Mesenteric fat pad (tissue), 1 donor: ENCODE data around the gene SCAP. TPM values are rescaled to one million over a fixed set of nuclear protein-coding genes. Genes with fewer than 3 reads are reported as not detected.

Experiments
- DNase-seq: peaks from one replicate; pipeline ENCODE4 v3.0.0-alpha.2; 2020; ENCODE audit warnings: low spot score
- total RNA-seq: library from RNA; stranded (reverse); fragmentation: NEBNext Ultra II Directional; extraction: Animal tissue kit (Norgen Biotek cat#: 25700); gene quantifications from one replicate; pipeline ENCODE4 v1.2.1, GENCODE V29; 2021
- donor health status: DM: yes; HTN: yes; CAD: no.

SCAP gene
- total RNA-seq, 1 donor from 2014 or later, result 72.8 TPM

DNA sequence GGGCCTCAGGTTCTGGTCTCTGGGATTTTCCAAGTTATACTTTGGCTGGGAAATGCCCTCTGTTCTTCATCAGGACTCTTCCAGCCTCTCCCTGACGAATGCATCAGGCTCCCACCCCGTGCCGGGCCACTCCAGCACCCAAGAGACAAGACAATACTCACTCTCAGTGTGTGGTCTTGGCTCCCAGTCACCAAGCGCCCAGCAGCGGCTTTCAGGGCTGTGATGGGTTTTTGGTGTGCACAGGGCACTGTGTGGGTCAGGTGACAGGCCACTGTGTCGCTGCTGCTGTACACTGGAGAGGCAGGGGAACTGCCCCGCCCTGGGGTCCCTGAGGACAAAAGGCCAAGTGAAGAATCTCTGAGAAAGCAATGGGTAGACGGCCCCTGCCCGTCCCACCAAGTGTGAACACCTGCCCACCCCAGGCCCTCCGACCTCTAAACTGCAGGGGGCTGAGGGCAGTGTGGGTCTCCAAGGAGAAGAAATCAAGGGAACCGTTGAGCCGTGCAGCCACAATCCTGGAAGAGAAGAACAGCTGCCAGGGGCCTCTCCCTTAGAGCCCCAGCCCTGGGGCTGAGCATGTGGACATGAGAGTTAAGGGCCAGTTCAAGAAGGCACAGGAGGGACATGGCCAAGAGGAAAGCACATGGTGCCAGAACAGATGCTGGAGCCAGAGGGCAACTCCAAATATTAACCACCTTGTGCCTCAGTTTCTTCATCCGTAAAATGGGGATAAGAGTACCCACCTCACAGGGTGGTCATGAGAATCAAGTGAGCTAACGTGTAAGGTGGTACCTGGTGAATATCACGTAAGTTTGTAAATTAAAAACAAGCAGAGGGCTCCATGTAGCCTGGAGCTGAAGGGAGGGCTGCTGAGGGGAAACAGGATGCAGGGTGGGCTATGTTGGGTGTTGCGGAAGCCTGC lies 60.8 kb downstream of the SCAP start:
- DNase-seq, result no peak

DNA sequence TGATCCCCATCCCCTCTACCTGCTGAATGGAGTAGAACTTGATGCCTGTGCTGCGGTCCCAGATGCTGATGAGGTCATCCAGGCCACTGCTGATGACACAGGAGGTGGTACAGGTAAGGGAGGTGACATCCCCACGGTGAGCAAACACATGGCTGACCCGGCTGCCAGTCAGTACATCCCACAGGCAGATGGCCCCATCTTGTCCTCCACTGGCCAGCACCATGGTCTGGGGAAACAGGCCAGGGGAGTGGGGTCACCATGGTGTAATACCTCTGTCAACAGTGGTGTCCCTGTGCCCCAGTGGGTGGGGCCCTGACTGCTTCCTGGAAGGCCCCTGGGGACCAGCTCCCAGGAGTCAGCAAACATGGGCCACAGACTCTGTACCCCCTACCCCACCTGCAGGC lies 61.6 kb downstream of the SCAP start:
- DNase-seq, result no peak

DNA sequence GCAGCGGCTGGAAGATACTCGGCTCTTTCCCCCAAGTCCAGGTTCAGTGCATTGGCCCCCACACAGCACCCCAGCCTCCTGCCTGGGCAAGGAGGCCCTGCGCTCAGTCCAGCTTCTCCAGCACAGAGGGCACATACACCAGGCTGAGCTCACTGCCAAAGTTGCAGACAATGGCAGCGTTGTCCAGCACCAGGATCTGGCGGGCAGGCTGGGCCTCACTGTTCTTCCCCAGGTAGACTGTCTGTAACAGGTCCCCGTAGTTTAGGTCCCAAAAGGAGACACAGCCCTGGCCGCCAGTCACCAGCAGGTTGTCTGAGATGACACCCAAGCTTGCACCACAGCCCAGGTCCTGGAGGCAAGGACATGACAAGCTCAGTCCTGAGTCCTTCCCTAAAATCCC lies 62.0 kb downstream of the SCAP start:
- no peak for DNase-seq

DNA sequence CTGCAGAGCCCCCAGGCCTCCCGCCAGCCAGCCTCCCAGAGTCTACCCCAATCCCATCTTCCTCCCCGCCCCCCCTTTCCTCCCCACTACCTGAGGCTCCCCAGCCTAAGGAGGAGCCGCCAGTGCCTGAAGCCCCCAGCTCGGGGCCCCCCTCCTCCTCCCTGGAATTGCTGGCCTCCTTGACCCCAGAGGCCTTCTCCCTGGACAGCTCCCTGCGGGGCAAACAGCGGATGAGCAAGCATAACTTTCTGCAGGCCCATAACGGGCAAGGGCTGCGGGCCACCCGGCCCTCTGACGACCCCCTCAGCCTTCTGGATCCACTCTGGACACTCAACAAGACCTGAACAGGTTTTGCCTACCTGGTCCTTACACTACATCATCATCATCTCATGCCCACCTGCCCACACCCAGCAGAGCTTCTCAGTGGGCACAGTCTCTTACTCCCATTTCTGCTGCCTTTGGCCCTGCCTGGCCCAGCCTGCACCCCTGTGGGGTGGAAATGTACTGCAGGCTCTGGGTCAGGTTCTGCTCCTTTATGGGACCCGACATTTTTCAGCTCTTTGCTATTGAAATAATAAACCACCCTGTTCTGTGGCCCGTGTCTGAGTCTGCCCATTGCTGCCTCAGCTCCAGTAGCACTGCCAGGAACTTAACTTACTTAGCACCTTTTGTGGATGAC lies 62.8 kb downstream of the SCAP start:
- DNase-seq, result no peak

DNA sequence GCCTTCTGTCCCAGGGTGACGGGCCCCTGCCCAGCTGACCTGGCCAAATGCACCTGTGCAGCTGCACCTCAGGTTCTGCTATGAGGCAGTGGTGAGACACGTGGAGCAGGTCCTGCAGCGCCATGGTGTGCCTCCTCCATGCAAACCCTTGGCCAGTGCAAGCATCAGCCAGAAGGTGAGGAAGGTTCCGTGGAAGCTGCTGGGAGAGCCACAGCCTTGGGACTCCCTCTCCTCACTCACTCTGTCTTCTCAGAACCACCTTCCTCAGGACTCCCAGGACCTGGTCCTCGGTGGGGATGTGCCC lies 63.3 kb downstream of the SCAP start:
- no peak for DNase-seq

DNA sequence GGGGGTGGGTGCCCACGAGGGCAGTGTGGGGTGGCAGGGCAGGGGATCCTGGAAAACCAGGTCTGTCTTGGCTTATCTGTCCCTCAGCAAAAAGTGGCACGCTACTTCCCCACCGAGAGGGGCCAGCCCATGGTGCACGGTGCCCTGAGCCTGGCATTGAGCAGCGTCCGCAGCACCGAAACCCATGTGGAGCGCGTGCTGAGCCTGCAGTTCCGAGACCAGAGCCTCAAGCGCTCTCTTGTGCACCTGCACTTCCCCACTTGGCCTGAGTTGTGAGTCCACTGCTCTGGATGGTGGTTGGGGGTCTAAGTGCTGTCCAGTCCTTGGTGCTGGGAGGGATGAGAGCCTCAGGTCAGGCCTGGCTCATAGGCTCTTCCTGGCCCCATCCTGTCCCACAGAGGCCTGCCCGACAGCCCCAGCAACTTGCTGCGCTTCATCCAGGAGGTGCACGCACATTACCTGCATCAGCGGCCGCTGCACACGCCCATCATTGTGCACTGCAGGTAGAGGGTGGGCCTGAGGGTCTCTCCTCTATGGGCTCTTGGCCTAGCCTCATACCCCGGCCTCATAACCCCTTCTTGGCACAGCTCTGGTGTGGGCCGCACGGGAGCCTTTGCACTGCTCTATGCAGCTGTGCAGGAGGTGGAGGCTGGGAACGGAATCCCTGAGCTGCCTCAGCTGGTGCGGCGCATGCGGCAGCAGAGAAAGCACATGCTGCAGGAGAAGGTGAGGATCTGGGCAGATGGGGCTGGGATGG lies 63.9 kb downstream of the SCAP start:
- DNase-seq, result no peak

DNA sequence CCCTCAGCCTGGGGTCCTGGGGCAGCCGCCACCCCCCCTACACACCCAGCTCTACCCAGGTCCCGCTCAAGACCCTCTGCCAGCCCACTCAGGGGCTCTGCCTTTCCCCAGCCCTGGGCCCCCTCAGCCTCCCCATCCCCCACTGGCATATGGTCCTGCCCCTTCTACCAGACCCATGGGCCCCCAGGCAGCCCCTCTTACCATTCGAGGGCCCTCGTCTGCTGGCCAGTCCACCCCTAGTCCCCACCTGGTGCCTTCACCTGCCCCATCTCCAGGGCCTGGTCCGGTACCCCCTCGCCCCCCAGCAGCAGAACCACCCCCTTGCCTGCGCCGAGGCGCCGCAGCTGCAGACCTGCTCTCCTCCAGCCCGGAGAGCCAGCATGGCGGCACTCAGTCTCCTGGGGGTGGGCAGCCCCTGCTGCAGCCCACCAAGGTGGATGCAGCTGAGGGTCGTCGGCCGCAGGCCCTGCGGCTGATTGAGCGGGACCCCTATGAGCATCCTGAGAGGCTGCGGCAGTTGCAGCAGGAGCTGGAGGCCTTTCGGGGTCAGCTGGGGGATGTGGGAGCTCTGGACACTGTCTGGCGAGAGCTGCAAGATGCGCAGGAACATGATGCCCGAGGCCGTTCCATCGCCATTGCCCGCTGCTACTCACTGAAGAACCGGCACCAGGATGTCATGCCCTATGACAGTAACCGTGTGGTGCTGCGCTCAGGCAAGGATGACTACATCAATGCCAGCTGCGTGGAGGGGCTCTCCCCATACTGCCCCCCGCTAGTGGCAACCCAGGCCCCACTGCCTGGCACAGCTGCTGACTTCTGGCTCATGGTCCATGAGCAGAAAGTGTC lies 64.7 kb downstream of the SCAP start:
- no peak for DNase-seq

DNA sequence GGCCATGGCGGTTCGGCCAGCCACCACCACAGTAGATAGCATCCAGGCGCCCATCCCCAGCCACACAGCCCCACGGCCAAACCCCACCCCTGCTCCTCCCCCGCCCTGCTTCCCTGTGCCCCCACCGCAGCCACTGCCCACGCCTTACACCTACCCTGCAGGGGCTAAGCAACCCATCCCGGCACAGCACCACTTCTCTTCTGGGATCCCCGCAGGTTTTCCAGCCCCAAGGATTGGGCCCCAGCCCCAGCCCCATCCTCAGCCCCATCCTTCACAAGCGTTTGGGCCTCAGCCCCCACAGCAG lies 65.4 kb downstream of the SCAP start:
- no peak for DNase-seq

DNA sequence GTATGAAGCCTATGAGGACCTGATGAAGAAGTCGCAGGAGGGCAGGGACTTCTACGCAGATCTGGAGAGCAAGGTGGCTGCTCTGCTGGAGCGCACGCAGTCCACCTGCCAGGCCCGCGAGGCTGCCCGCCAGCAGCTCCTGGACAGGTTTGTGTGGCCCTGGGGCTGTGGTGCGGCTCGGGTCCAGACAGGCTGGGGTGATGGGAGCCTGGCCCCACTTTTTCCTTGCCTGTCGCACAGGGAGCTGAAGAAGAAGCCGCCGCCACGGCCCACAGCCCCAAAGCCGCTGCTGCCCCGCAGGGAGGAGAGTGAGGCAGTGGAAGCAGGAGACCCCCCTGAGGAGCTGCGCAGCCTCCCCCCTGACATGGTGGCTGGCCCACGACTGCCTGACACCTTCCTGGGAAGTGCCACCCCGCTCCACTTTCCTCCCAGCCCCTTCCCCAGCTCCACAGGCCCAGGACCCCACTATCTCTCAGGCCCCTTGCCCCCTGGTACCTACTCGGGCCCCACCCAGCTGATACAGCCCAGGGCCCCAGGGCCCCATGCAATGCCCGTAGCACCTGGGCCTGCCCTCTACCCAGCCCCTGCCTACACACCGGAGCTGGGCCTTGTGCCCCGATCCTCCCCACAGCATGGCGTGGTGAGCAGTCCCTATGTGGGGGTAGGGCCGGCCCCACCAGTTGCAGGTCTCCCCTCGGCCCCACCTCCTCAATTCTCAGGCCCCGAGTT lies 65.9 kb downstream of the SCAP start:
- no peak for DNase-seq

DNA sequence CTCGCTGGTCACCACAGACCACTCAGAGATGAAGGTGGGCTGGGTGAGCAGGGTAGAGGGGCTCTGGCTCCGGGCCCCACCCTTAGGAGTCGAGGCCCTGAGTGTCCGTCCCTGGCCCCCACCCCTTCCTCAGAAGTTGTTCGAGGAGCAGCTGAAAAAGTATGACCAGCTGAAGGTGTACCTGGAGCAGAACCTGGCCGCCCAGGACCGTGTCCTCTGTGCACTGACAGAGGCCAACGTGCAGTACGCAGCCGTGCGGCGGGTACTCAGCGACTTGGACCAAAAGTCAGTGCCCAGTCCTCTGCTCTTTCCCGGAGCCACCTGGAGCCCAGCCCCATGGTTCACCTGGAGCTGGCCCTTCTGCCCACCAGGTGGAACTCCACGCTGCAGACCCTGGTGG lies 66.5 kb downstream of the SCAP start:
- no peak for DNase-seq

DNA sequence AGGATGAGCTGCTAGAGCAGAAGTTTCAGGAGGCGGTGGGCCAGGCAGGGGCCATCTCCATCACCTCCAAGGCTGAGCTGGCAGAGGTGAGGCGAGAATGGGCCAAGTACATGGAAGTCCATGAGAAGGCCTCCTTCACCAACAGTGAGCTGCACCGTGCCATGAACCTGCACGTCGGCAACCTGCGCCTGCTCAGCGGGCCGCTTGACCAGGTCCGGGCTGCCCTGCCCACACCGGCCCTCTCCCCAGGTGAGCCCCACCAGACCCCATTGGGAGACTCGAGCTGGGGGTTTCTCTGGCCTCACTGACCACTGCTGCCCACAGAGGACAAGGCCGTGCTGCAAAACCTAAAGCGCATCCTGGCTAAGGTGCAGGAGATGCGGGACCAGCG lies 66.9 kb downstream of the SCAP start:
- no peak for DNase-seq

DNA sequence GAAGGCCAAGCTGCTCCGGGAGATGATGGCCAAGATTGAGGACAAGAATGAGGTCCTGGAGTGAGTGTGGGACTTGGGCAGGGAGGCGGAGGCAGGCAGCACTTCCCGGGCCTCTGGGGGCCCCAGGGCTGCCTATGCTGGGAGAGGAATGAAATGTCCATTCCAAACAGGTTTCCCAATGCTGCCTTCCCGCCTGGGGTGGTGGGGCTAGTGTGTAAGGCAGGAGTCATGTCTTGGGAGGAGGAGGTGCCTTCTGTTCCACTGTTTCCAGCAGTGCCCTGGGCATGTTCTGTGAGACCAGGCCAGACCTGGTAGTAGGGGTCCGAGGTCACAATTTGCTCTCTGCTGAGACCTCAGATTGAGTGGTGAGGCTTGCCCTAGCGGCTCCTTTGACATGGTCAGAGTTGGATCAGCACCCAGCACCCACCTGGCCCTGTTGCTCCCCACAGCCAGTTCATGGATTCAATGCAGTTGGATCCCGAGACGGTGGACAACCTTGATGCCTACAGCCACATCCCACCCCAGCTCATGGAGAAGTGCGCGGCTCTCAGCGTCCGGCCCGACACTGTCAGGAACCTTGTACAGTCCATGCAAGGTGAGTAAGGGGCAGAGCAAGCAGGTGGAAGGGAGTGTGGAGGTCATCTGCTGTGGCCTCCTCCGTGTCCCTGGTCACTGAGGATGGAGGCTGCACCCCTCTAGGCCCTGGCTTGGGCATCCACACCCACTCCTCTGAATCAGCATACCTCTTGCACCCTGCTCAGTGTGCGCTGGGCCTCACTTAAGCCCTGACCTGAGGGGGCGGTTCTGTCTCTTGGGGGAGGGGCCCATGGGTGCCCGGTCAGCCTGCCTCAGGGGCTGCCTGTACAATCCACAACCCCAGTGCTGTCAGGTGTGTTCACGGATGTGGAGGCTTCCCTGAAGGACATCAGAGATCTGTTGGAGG lies 67.6 kb downstream of the SCAP start:
- DNase-seq, result no peak

DNA sequence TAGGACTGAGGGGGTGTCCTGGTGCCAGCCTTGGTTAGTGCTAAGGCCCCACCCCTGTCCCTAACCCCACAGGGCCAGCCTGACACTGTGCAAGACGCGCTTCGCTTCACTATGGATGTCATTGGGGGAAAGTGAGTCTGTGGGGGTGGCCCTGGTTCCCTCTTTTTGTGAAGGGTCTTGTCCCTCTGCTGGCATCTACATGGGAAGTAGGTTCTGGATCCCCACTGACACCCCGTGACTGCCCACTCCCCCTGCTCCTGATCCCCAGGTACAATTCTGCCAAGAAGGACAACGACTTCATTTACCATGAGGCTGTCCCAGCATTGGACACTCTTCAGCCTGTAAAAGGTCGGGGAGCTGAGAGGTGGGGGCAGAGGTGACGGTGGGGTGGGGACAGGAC lies 68.5 kb downstream of the SCAP start:
- no peak for DNase-seq

DNA sequence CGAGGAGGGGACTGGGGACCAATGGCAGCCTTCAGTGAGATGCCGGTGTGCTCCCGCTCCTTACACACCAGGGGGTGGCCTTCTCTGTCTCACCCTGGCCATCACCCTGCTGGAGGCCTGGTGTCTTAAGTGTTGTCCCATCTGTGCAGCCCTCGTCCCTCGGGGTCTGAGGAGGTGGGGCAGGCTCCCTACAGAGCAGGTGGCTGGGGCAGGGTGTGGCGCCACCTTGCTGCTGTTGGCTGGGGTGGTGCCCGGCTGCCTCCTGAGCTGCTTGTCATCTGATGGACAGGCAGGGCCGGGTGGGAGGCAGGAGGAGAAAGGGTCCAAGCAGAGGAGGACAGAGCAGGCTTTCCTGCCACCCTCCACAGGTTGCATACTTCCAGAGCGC lies 69.0 kb downstream of the SCAP start:
- DNase-seq, result no peak

DNA sequence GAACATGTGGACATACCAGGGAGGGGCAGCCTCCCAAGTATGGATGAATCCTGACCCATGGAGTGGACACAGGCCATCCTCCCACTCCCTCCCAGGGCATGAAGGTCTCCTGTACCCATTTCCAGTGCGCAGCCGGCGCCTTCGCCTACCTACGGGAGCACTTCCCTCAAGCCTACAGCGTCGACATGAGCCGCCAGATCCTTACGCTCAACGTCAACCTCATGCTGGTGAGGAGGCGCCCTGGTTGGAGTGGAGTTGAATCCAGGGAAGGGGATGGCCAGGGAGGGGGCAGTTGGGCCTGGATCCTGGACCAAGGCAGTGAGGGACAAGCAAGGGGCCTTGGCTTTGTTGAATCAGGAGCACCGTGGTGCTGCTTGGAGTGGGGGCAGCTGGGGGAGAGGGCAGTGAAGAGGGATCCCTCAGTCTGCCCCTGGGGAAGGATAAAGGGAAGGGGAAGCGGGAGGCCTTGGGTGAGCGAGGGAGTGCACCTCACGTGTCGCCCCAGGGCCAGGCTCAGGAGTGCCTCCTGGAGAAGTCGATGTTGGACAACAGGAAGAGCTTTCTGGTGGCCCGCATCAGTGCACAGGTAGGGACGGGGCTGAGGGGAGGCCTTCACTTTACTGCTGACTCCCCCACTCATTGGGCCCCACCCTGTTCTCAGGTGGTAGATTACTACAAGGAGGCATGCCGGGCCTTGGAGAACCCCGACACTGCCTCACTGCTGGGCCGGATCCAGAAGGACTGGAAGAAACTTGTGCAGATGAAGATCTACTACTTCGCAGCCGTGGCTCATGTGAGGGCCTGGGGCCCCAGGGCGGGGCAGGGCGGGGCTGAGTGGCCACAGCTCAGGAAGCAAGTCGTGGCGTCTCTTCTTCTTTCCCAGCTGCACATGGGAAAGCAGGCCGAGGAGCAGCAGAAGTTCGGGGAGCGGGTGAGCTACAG lies 69.7 kb downstream of the SCAP start:
- DNase-seq, result no peak

DNA sequence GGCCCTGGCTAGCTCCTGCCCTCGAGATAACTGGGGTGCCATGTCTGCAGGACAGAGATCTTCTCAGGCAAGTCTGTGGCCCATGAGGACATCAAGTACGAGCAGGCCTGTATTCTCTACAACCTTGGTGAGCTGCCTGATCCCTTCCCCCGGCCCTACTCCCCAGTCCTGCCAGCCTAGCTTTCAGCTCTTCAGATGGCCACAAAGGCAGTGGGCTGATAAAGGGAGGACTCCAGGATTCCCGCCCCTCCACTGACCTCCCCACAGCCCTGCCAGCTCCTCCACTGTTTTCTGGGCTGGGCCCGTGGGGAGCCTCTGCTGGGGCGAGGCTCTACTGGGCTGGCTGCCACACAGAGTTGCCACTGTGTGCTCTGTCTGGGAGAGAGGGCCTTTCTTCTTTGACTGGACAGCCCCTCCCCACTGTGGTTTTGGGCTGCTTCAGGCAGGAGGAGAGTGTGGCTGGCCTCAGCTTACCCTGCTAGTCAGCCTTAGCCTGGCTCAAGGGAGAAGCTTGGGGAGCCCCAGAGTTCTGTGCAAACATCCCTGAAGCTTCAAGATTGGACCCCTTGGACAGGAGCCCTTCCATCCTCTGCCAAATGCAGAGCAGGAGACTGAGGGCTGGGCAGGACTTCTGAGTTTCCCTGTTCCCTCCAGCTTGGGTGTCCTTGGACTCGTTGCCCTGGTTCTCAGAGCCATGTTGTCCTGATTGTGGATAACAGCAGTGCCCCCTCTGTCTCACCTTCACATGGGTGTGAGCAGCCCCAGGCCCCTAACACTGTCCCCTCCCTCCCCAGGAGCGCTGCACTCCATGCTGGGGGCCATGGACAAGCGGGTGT lies 70.6 kb downstream of the SCAP start:
- no peak for DNase-seq

DNA sequence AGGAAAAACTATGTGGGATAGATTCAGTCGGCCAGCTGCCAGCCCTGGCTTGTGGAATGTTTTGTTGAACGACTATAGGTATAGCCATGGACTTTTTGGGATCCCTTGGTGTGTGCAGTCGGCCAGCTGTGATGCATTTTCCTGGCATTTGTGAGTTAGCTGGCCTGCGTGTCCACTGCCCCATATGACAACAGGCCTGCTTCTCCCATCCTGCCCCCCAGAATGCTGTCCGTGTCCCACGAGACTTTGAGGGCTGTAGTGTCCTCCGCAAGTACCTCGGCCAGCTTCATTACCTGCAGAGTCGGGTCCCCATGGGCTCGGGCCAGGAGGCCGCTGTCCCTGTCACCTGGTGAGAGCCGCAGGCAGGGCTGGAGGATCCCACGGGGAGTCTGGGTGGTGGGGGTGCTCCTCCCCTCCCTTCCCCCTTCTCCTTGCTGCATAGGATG lies 71.3 kb downstream of the SCAP start:
- DNase-seq, result no peak
